H1 (cell line): ENCODE measurements around the gene LCN6. TPM values are rescaled to one million over a fixed set of nuclear protein-coding genes. Genes with fewer than 3 reads are reported as not detected.

ENCODE experiments used
- CTCF ChIA-PET: fragments of 300-600 bp; sonication (Branson Sonifier 250); formaldehyde crosslinking; loops from one replicate; lab custom pipeline; 2021; ENCODE audit not compliant: partially characterized antibody; lab: Charles Lee
- POLR2A ChIA-PET: fragments of 300-600 bp; sonication (Branson Sonifier 250); formaldehyde crosslinking; loops from one replicate; lab custom pipeline; 2021; ENCODE audit warnings: inconsistent platforms; ENCODE audit not compliant: partially characterized antibody; lab: Charles Lee
- DNase-seq, 2 experiments: peaks; one replicate each; pipeline versions ENCODE4 v3.0.0 to v3.0.0-alpha.2; 2010 to 2022; ENCODE audit warnings: low spot score in 2 of 2, low read depth in 1 of 2, mixed read lengths in 1 of 2
- FAIRE-seq: peaks from 2 replicates; lab custom pipeline; 2011; peaks lifted over from hg19 to GRCh38; lab: Jason Lieb, UNC
- H2AFZ ChIP-seq: 2 replicates; pipeline ENCODE4 v1.8.1; 2012; ENCODE audit warnings: low read length, inconsistent platforms
- H2AK5ac ChIP-seq: 2 replicates; pipeline ENCODE4 v1.6.1; 2013; ENCODE audit warnings: low read depth, low read length
- H2BK120ac ChIP-seq: replicated peaks from 2 replicates; pipeline ENCODE3; 2013; ENCODE audit warnings: low read depth, low read length, inconsistent platforms
- H2BK12ac ChIP-seq: 2 replicates; pipeline ENCODE4 v1.6.1; 2013; ENCODE audit warnings: low read depth, low read length
- H2BK15ac ChIP-seq: 2 replicates; pipeline ENCODE4 v1.6.1; 2013; ENCODE audit warnings: low read length
- H2BK20ac ChIP-seq: 2 replicates; pipeline ENCODE4 v1.6.1; 2013; ENCODE audit warnings: low read length
- H2BK5ac ChIP-seq: 2 replicates; pipeline ENCODE4 v1.6.1; 2013; ENCODE audit warnings: low read depth, low read length
- H3K14ac ChIP-seq: 2 replicates; pipeline ENCODE4 v1.6.1; 2013; ENCODE audit warnings: inconsistent platforms; ENCODE audit not compliant: insufficient read length
- H3K18ac ChIP-seq: 2 replicates; pipeline ENCODE4 v1.6.1; 2013; ENCODE audit warnings: low read length; ENCODE audit errors: extremely low read depth
- H3K23ac ChIP-seq: 2 replicates; pipeline ENCODE4 v1.6.1; 2013; ENCODE audit warnings: inconsistent platforms; ENCODE audit not compliant: insufficient read length
- H3K23me2 ChIP-seq: 2 replicates; pipeline ENCODE4 v1.6.1; 2013; ENCODE audit warnings: low read depth, low read length
- H3K27ac ChIP-seq: 2 replicates; pipeline ENCODE4 v1.6.1; 2011; ENCODE audit warnings: low read depth, low read length, inconsistent platforms
- H3K27me3 ChIP-seq, 4 experiments: replicated peaks in 1 of 4; 1 replicate in 1 of 4; 2 replicates in 3 of 4; pipeline versions ENCODE4 v1.6.1 to v1.8.1; 2011 to 2013; ENCODE audit warnings: low read length in 3 of 4, mild to moderate bottlenecking in 3 of 4, inconsistent platforms in 2 of 4, mixed read lengths in 2 of 4, moderate library complexity in 1 of 4; ENCODE audit not compliant: control insufficient read depth in 3 of 4, insufficient read depth in 3 of 4; ENCODE audit errors: extremely low read depth in 1 of 4
- H3K36me3 ChIP-seq, 4 experiments: 2 replicates each; pipeline versions ENCODE4 v1.6.1 to v1.8.1; 2011 to 2013; ENCODE audit warnings: mild to moderate bottlenecking in 4 of 4, low read length in 3 of 4, moderate library complexity in 2 of 4, control low read depth in 1 of 4, inconsistent platforms in 1 of 4; ENCODE audit not compliant: insufficient read depth in 4 of 4, control insufficient read depth in 2 of 4
- H3K4ac ChIP-seq: replicated peaks from 2 replicates; pipeline ENCODE3; 2013; ENCODE audit warnings: low read length, low read depth, mixed read lengths, inconsistent platforms; ENCODE audit not compliant: insufficient read length
- H3K4me1 ChIP-seq, 4 experiments: replicated peaks in 1 of 4; 1 replicate in 1 of 4; 2 replicates in 3 of 4; pipeline versions ENCODE4 v1.6.1 to v1.8.1; 2011 to 2013; ENCODE audit warnings: low read length in 3 of 4, inconsistent platforms in 2 of 4, mixed read lengths in 1 of 4; ENCODE audit not compliant: insufficient read depth in 4 of 4, control insufficient read depth in 3 of 4
- H3K4me2 ChIP-seq, 2 experiments: 2 replicates each; pipeline versions ENCODE4 v1.6.1 to v1.8.1; 2011 to 2013; ENCODE audit warnings: low read depth in 2 of 2, low read length in 2 of 2, control low read depth in 1 of 2, inconsistent platforms in 1 of 2, mild to moderate bottlenecking in 1 of 2; ENCODE audit not compliant: insufficient read depth in 1 of 2
- H3K4me3 ChIP-seq, 4 experiments: fragments of 200-600, 300-600 bp in 1 of 4; sonication (generic), shearing (Covaris generic), sonication (Bioruptor Twin) in 1 of 4; 2 replicates each; pipeline versions ENCODE4 v1.5.1 to v1.8.1; 2011 to 2016; ENCODE audit warnings: low read length in 4 of 4, low read depth in 3 of 4, control low read depth in 2 of 4, inconsistent platforms in 2 of 4, mild to moderate bottlenecking in 2 of 4, mixed read lengths in 1 of 4, moderate library complexity in 1 of 4; ENCODE audit not compliant: insufficient read depth in 2 of 4; ENCODE audit errors: extremely low read depth in 1 of 4
- H3K56ac ChIP-seq: replicated peaks from 2 replicates; pipeline ENCODE3; 2013; ENCODE audit warnings: low read depth, mild to moderate bottlenecking, mixed read lengths, low read length, inconsistent platforms; ENCODE audit not compliant: insufficient read length
- H3K79me1 ChIP-seq: 2 replicates; pipeline ENCODE4 v1.6.1; 2013; ENCODE audit warnings: low read depth, low read length, control low read depth
- H3K79me2 ChIP-seq, 2 experiments: 2 replicates each; pipeline versions ENCODE4 v1.6.1 to v1.8.1; 2012 to 2013; ENCODE audit warnings: low read length in 2 of 2, mild to moderate bottlenecking in 2 of 2, inconsistent platforms in 1 of 2; ENCODE audit not compliant: insufficient read depth in 2 of 2, control insufficient read depth in 1 of 2
- H3K9ac ChIP-seq, 4 experiments: replicated peaks in 1 of 4; 1 replicate in 1 of 4; 2 replicates in 3 of 4; pipeline versions ENCODE4 v1.6.1 to v1.8.1; 2011 to 2013; ENCODE audit warnings: low read depth in 3 of 4, low read length in 3 of 4, control low read depth in 2 of 4, mild to moderate bottlenecking in 2 of 4, moderate library complexity in 2 of 4, inconsistent platforms in 1 of 4; ENCODE audit errors: extremely low read depth in 1 of 4
- H3K9me3 ChIP-seq, 2 experiments: 2 replicates each; pipeline versions ENCODE4 v1.6.1 to v1.8.1; 2012 to 2013; ENCODE audit warnings: mild to moderate bottlenecking in 2 of 2, moderate library complexity in 2 of 2, control low read depth in 1 of 2, inconsistent platforms in 1 of 2, low read depth in 1 of 2, low read length in 1 of 2, mixed read lengths in 1 of 2; ENCODE audit not compliant: insufficient read depth in 2 of 2
- H4K20me1 ChIP-seq, 2 experiments: replicated peaks in 1 of 2; 2 replicates each; pipeline versions ENCODE3 to v1.8.1; 2011 to 2013; ENCODE audit warnings: inconsistent platforms in 2 of 2, low read length in 2 of 2, mild to moderate bottlenecking in 1 of 2; ENCODE audit not compliant: insufficient read depth in 2 of 2, control insufficient read depth in 1 of 2
- H4K5ac ChIP-seq: 2 replicates; pipeline ENCODE4 v1.6.1; 2013; ENCODE audit warnings: low read length, low read depth, mixed read lengths, inconsistent platforms; ENCODE audit not compliant: insufficient read length
- H4K8ac ChIP-seq: 2 replicates; pipeline ENCODE4 v1.8.0; 2013; ENCODE audit warnings: mild to moderate bottlenecking, moderate library complexity, low read length, inconsistent platforms; ENCODE audit not compliant: insufficient read depth; ENCODE audit errors: extremely low read depth
- H4K91ac ChIP-seq: replicated peaks from 2 replicates; pipeline ENCODE3; 2013; ENCODE audit warnings: low read length, mixed read lengths, inconsistent platforms; ENCODE audit not compliant: insufficient read length
- TEAD4 ChIP-seq: IDR thresholded peaks from 2 replicates; pipeline ENCODE4 v1.6.1; 2012; ENCODE audit warnings: low read depth, low read length, inconsistent platforms, mixed read lengths
- WGBS, 2 experiments: shearing (Covaris generic) in 1 of 2; methylation state at CpG; one replicate each; pipeline versions ENCODE4 v1.1.6 to v1.1.7; 2013 to 2015; ENCODE audit warnings: low lambda C conversion rate in 2 of 2, mixed read lengths in 2 of 2, inconsistent platforms in 1 of 2, low coverage in 1 of 2, missing lambda C conversion rate in 1 of 2; ENCODE audit not compliant: insufficient replicate concordance in 2 of 2, insufficient coverage in 1 of 2, insufficient read length in 1 of 2; ENCODE audit errors: extremely low coverage in 1 of 2, missing lambda C conversion rate in 1 of 2; 5-methylcytosine and 5-hydroxymethylcytosine counted together
- polyA plus RNA-seq, 7 experiments: library from polyadenylated mRNA; depleted of rRNA in 3 of 7; stranded (reverse) in 5 of 7; unstranded in 2 of 7; fragments of >200 nt in 5 of 7; fragments of 200-250 nt in 2 of 7; gene quantifications; 1 replicate in 5 of 7; 2 replicates in 1 of 7; 4 replicates in 1 of 7; pipeline versions ENCODE4 v1.2.1 to v1.2.3, GENCODE V29; 2011 to 2013; ENCODE audit warnings: missing spikeins in 2 of 7, mixed read lengths in 2 of 7
- total RNA-seq: library from RNA; stranded (reverse); fragmentation: NEBNext Ultra II Directional; extraction: Animal tissue kit (Norgen Biotek cat#: 25700); gene quantifications from 2 replicates; pipeline ENCODE4 v1.2.1, GENCODE V29; 2021

LCN6 gene
- total and polyA plus RNA-seq, 2 of the 8 experiments (the other 6 are each of a cell fraction or from before 2014, with no cell fraction given), result not detected

GRCh38 chr9:136763649-136764035 is 15.3 kb upstream of the LCN6 start:
- H4K20me1 ChIP-seq, result no peaks in the 10 kb centered on the region
- no peaks in the 10 kb centered on the region; a peak in 2 of 7 replicates for H3K27me3 ChIP-seq
- H3K79me2 ChIP-seq, result no peaks in the 10 kb centered on the region
- peak overlapping the region; percentile 18; the same call in 1 of the 2 replicates for H2BK15ac ChIP-seq
- H3K79me1 ChIP-seq, result no peaks in the 10 kb centered on the region
- H3K4ac ChIP-seq, result no peak overlapping the region
- no peak overlapping the region for H4K91ac ChIP-seq
- peak overlapping the region in 1 of 4 experiments; percentile 44; a peak in 2 of 8 replicates for H3K4me3 ChIP-seq
- ChIA-PET POLR2A (no interaction called here), CTCF (interaction anchor here (1.4 to 8.5 kb wide), 3 partner anchors 13 to 23 kb away, joined by 4 to 88 read pairs (median 8); no protein-coding TSS in a partner anchor)
- no peaks in the 10 kb centered on the region for H3K36me3 ChIP-seq
- WGBS, 2 experiments, result 87% methylated on average over 12 of the region's 14 CpGs; no CpG with 5 or more reads in 1 of the 2 experiments
- FAIRE-seq (no peak), DNase-seq (peak in 1 of 2 experiments; percentile 49)
- no peak overlapping the region for H2AK5ac ChIP-seq
- H3K9ac ChIP-seq, result no peak overlapping the region
- no peak for TF ChIP-seq TEAD4
- no peak overlapping the region; the same call in 1 of the 2 replicates for H3K18ac ChIP-seq
- no peak overlapping the region for H3K27ac ChIP-seq
- no peak overlapping the region for H3K14ac ChIP-seq
- no peak overlapping the region for H3K56ac ChIP-seq
- peaks cover 0 to 13% (median 6%) of the 10 kb centered on the region in 4 experiments; a peak in 4 of 7 replicates for H3K4me1 ChIP-seq
- H4K8ac ChIP-seq, result no peak overlapping the region; the same call in 1 of the 2 replicates
- H3K23ac ChIP-seq, result no peak overlapping the region
- no peak overlapping the region for H2BK120ac ChIP-seq
- H2BK12ac ChIP-seq, result peak overlapping the region; percentile 80; the same call in 1 of the 2 replicates
- no peak overlapping the region for H4K5ac ChIP-seq
- no peaks in the 10 kb centered on the region for H3K9me3 ChIP-seq
- peak overlapping the region; percentile 65 to 69 for H3K4me2 ChIP-seq
- no peaks in the 10 kb centered on the region; the same call in 1 of the 2 replicates for H3K23me2 ChIP-seq
- H2BK5ac ChIP-seq, result no peak overlapping the region; the same call in 1 of the 2 replicates
- no peak overlapping the region for H2AFZ ChIP-seq
- H2BK20ac ChIP-seq, result no peak overlapping the region
